SK-N-SH (cell line): ENCODE measurements around the gene SEPTIN10. TPM values are rescaled to one million over a fixed set of nuclear protein-coding genes. Genes with fewer than 3 reads are reported as not detected.
"Not testable (repeated sequence)": the region's sequence is repeated elsewhere in the genome, so short reads cannot be mapped to it uniquely, and the experiment has no call there.

Experiments used
- CTCF ChIA-PET: fragments of 300-600, 350-600 bp; formaldehyde crosslinking; extraction: SDS; loops from one replicate; lab custom pipeline; 2021; lab: Yijun Ruan, JAX
- POLR2A ChIA-PET: fragments of 350-600 bp; sonication (Branson Sonifier 250); formaldehyde crosslinking; extraction: SDS; loops from one replicate; lab custom pipeline; 2020; ENCODE audit warnings: antibody characterized with exemption, inconsistent platforms; lab: Yijun Ruan, JAX
- DNase-seq: peaks from one replicate; pipeline ENCODE4 v3.0.0; 2012
- H2AFZ ChIP-seq: fragments of 200-600 bp; sonication (generic); 2 replicates; pipeline ENCODE4 v1.8.1; 2016; ENCODE audit warnings: antibody characterized with exemption, mild to moderate bottlenecking, low read depth
- H3F3A ChIP-seq: fragments of 200-600 bp; sonication (generic); replicated peaks from 2 replicates; pipeline ENCODE3; 2016; ENCODE audit warnings: antibody characterized with exemption, mild to moderate bottlenecking; ENCODE audit not compliant: insufficient read depth
- H3K27ac ChIP-seq, 2 experiments: fragments of 200-500 bp in 1 of 2; fragments of 200-600 bp in 1 of 2; sonication (Bioruptor generic) in 1 of 2; sonication (generic), shearing (Covaris generic) in 1 of 2; 2 replicates each; pipeline versions ENCODE4 v1.5.1 to v1.6.1; 2014 to 2016; ENCODE audit warnings: low read depth in 2 of 2, inconsistent platforms in 1 of 2, low read length in 1 of 2, mild to moderate bottlenecking in 1 of 2, mixed read lengths in 1 of 2
- H3K27me3 ChIP-seq: fragments of 200-600 bp; sonication (generic), shearing (Covaris generic); 2 replicates; pipeline ENCODE4 v1.6.1; 2016; ENCODE audit warnings: mixed run types; ENCODE audit not compliant: insufficient read depth
- H3K36me3 ChIP-seq, 2 experiments: fragments of 200-500 bp in 1 of 2; fragments of 200-600 bp in 1 of 2; sonication (Bioruptor generic) in 1 of 2; sonication (generic) in 1 of 2; replicated peaks in 1 of 2; 2 replicates each; pipeline versions ENCODE3 to v1.5.1; 2014 to 2016; ENCODE audit warnings: low read length in 1 of 2, mild to moderate bottlenecking in 1 of 2; ENCODE audit not compliant: insufficient read depth in 2 of 2, control insufficient read depth in 1 of 2
- H3K4me1 ChIP-seq, 2 experiments: fragments of 200-500 bp in 1 of 2; fragments of 200-600 bp in 1 of 2; sonication (Bioruptor generic) in 1 of 2; sonication (generic), shearing (Covaris generic) in 1 of 2; 2 replicates each; pipeline versions ENCODE4 v1.5.1 to v1.6.1; 2014 to 2016; ENCODE audit warnings: low read depth in 1 of 2, low read length in 1 of 2, mixed run types in 1 of 2; ENCODE audit not compliant: insufficient read depth in 2 of 2, control insufficient read depth in 1 of 2
- H3K4me2 ChIP-seq: fragments of 200-600 bp; sonication (generic), shearing (Covaris generic); 2 replicates; pipeline ENCODE4 v1.6.1; 2017; ENCODE audit warnings: mixed run types
- H3K4me3 ChIP-seq, 2 experiments: fragments of 200-500 bp in 1 of 2; fragments of 200-600 bp in 1 of 2; sonication (Bioruptor generic) in 1 of 2; sonication (generic), shearing (Covaris generic) in 1 of 2; 2 replicates each; pipeline versions ENCODE4 v1.5.1 to v1.8.1; 2014 to 2016; ENCODE audit warnings: low read depth in 2 of 2, inconsistent platforms in 1 of 2, low read length in 1 of 2, mild to moderate bottlenecking in 1 of 2, mixed read lengths in 1 of 2, moderate library complexity in 1 of 2
- H3K79me2 ChIP-seq: fragments of 200-600 bp; sonication (generic); 2 replicates; pipeline ENCODE4 v1.8.1; 2017; ENCODE audit warnings: mild to moderate bottlenecking; ENCODE audit not compliant: insufficient read depth
- H3K9ac ChIP-seq: fragments of 200-600 bp; sonication (generic); 2 replicates; pipeline ENCODE4 v1.6.1; 2017; ENCODE audit warnings: mixed run types
- H3K9me2 ChIP-seq: fragments of 200-600 bp; sonication (generic); 2 replicates; pipeline ENCODE4 v1.6.1; 2017; ENCODE audit warnings: mixed run types
- H3K9me3 ChIP-seq: fragments of 200-600 bp; sonication (generic); 2 replicates; pipeline ENCODE4 v1.6.1; 2017; ENCODE audit warnings: mixed run types, mild to moderate bottlenecking, moderate library complexity
- H4K20me1 ChIP-seq: fragments of 200-600 bp; sonication (generic); 2 replicates; pipeline ENCODE4 v1.6.1; 2017; ENCODE audit warnings: mild to moderate bottlenecking, mixed run types; ENCODE audit not compliant: insufficient read depth
- CHD2 ChIP-seq: fragments of 150-350 bp; IDR thresholded peaks from 2 replicates; pipeline ENCODE4 v1.6.1; 2018; ENCODE audit warnings: low read length; ENCODE audit not compliant: partially characterized antibody
- ELF1 ChIP-seq: IDR thresholded peaks from 2 replicates; pipeline ENCODE4 v1.4.0; 2012
- EP300 ChIP-seq, 2 experiments: IDR thresholded peaks; 2 replicates each; pipeline versions ENCODE4 v1.4.0 to v1.6.1; 2012; ENCODE audit warnings: borderline replicate concordance in 1 of 2, low read depth in 1 of 2, low read length in 1 of 2
- EZH2phosphoT487 ChIP-seq: fragments of 200-600 bp; sonication (generic); IDR thresholded peaks from 2 replicates; pipeline ENCODE4 v1.6.1; 2017; ENCODE audit warnings: low read depth, mixed run types, mild to moderate bottlenecking, antibody characterized with exemption, moderate library complexity, borderline replicate concordance
- FOXM1 ChIP-seq: IDR thresholded peaks from 2 replicates; pipeline ENCODE4 v1.4.0; 2012; ENCODE audit warnings: low read depth, mild to moderate bottlenecking
- JUND ChIP-seq: IDR thresholded peaks from 2 replicates; pipeline ENCODE4 v1.4.0; 2012
- MEF2A ChIP-seq: IDR thresholded peaks from 2 replicates; pipeline ENCODE4 v1.4.0; 2012; ENCODE audit warnings: low read depth, borderline replicate concordance
- MXI1 ChIP-seq: IDR thresholded peaks from 2 replicates; pipeline ENCODE4 v1.6.1; 2012; ENCODE audit warnings: mild to moderate bottlenecking, low read depth, low read length, improper control_type of control experiment
- NRF1 ChIP-seq: IDR thresholded peaks from 2 replicates; pipeline ENCODE4 v1.6.1; 2012; ENCODE audit warnings: low read depth, mild to moderate bottlenecking, low read length
- RAD21 ChIP-seq: IDR thresholded peaks from 2 replicates; pipeline ENCODE4 v1.6.1; 2012; ENCODE audit warnings: mild to moderate bottlenecking, low read length
- RCOR1 ChIP-seq: fragments of 150-350 bp; IDR thresholded peaks from 2 replicates; pipeline ENCODE4 v1.6.1; 2017; ENCODE audit warnings: antibody characterized with exemption, low read length
- RFX5 ChIP-seq: IDR thresholded peaks from 2 replicates; pipeline ENCODE4 v1.6.1; 2012; ENCODE audit warnings: mild to moderate bottlenecking, improper control_type of control experiment, low read length
- TCF12 ChIP-seq: IDR thresholded peaks from 2 replicates; pipeline ENCODE4 v1.4.0; 2012
- TEAD4 ChIP-seq: IDR thresholded peaks from 2 replicates; pipeline ENCODE4 v1.4.0; 2012; ENCODE audit warnings: mild to moderate bottlenecking, borderline replicate concordance; ENCODE audit not compliant: insufficient read depth
- WGBS: methylation state at CpG from one replicate; pipeline ENCODE4 v1.1.6; 2017; ENCODE audit warnings: low lambda C conversion rate; 5-methylcytosine and 5-hydroxymethylcytosine counted together
- polyA plus RNA-seq, 3 experiments: library from polyadenylated mRNA; depleted of rRNA; stranded (reverse); fragments of >200 nt; gene quantifications; 2 replicates each; pipeline ENCODE4 v1.2.3, GENCODE V29; 2012
- TF ChIP-seq, protein P1 (sequence below): IDR thresholded peaks from 2 replicates; pipeline ENCODE4 v1.4.0; 2012; ENCODE audit warnings: low read depth

The SEPTIN10 gene
- polyA plus RNA-seq, 1 of the 3 experiments (the other 2 are of a cell fraction) = 46.5 TPM

DNA sequence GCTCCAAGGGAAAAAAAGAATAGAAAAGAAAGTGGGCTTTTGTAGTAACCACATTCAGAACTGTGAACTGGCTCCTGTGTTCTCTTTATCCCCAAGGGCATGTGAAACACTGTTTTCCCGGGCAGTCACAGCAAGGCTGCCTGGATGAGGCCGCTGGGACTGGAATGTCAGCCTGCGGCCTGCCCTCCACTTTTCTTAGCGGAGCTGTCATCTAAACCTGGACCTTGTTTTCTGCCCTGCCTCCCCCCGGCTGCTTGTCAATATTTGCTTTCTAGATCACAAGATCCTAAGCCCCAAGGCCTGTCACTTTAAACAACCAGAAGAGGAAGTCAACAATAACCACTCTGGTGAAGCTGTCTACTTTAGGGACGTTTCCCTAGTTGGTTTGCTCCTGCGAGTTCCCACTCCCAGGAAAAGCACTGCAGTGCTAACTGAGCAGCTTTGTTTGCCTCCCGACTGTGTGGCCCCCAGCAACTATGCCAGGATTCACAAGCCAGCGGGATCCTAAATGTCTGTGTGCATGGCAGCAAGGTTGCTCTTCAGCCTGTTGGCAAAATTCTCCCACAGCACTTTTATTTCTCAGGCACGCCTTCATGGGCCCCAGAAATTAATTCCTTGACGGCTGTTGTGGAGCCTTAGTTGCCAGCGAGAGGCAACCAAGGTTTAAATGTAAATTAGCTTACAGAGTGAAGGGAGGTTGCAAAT lies 31.0 kb upstream of the SEPTIN10 start (continued):
- TF ChIP-seq CHD2 (no peak), NRF1 (no peak), RCOR1 (no peak)

DNA sequence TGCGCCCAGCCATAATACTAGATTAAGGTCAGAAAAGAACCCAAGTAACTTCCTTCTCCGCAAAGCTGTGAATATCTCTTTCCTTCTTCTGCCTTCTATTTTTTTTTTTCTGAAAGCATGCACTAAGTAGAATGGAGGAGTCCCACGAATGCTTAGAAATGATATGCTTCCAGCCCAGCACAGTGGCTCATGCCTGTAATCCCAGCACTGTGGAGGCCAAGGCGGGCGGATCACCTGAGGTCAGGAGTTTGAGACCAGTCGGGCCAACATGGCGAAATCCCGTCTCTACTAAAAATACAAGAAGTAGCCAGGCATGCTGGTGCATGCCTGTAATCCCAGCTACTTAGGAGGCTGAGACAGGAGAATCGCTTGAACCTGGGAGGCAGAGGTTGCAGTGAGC lies 26.2 kb upstream of the SEPTIN10 start:
- not testable (repeated sequence) for DNase-seq

DNA sequence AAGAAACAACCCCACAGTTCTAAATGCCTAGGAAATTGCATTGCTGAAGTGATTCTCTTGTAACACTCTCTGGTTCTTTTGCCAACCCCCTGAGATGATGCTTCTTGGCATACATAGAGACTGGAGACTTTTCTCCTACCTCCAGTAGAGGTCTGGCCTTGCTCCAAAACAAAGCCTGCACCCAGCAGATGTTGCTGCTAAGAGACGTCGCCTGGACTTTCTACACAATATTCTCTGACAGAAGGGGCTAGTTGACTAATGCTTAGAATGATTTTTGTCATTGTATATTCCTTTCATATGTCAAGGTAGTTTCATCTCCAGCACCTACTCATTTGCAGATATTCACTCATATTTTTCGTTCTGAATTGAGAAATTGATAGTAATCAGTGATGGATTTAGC lies 25.0 kb upstream of the SEPTIN10 start:
- WGBS = 67% methylated on average over 3 of the region's 3 CpGs
- CTCF ChIA-PET = no interaction called here
- no peak for DNase-seq
- POLR2A ChIA-PET = no interaction called here
- no peaks in the 10 kb centered on the region for H3K27me3 ChIP-seq
- no peak overlapping the region for H3K9ac ChIP-seq
- no peak overlapping the region for H2AFZ ChIP-seq
- H3F3A ChIP-seq = no peaks in the 10 kb centered on the region
- no peaks in the 10 kb centered on the region for H3K36me3 ChIP-seq
- no peaks in the 10 kb centered on the region for H3K9me2 ChIP-seq
- H3K27ac ChIP-seq = no peak overlapping the region
- no peaks in the 10 kb centered on the region for H3K9me3 ChIP-seq
- no peaks in the 10 kb centered on the region for H4K20me1 ChIP-seq
- TF ChIP-seq MEF2A (no peak), ELF1 (no peak), FOXM1 (no peak), NRF1 (no peak), EZH2phosphoT487 (no peak)
- TF ChIP-seq, all 33 proteins: peak for 0
- H3K79me2 ChIP-seq = no peaks in the 10 kb centered on the region
- H3K4me2 ChIP-seq = no peak overlapping the region
- H3K4me3 ChIP-seq = no peak overlapping the region
- no peaks in the 10 kb centered on the region for H3K4me1 ChIP-seq

More for the DNA sequence above, 26.2 kb upstream of the SEPTIN10 start:
- H3K4me3 ChIP-seq, H3K79me2 ChIP-seq, H3K4me2 ChIP-seq, CTCF ChIA-PET, H2AFZ ChIP-seq, H3K27me3 ChIP-seq, H3K9me3 ChIP-seq, H3K9ac ChIP-seq, H3K27ac ChIP-seq, H4K20me1 ChIP-seq, H3K4me1 ChIP-seq, H3K36me3 ChIP-seq, POLR2A ChIA-PET, H3K9me2 ChIP-seq, H3F3A ChIP-seq: not testable (repeated sequence)
- WGBS = 89% methylated on average over 9 of the region's 9 CpGs

DNA sequence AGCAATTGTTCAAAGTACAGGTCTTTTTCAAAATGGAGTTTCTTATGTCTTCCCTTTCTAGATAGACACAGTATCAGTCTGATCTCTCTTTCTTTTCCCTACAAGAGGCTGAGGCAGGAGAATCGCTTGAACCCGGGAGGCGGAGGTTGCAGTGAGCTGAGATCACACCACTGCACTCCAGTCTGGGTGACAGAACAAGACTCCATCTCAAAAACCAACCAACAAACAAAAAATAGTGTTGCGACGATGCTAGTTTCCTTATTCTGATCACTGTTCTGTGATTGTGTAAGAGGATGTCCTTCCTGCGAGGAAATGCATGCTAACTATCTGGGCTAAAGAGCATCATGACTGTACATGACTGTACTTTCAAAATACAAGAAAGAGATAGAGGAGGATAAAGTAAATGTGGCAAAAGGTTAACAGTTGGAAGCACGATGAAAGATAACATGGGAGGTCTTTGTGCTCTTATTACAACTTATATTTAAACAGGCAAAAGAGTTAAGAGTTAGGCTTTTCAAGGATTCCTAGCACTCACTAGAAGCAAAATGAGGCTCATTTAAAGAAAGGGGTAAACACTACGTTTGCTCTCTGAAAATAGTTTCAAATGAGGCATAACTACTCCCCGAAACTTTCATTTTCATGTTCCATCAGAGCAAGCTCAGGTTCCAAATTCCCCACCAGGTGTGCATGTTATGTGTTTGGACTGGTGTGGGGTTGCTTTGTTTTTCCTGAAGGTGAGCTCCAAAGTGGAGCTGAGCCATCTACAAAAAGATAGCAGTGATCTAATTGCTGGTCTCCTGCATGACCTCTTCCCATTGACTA lies 24.2 kb upstream of the SEPTIN10 start:
- DNase-seq = no peak
- H3F3A ChIP-seq = no peaks in the 10 kb centered on the region
- H3K9me2 ChIP-seq = no peaks in the 10 kb centered on the region
- H2AFZ ChIP-seq = no peak overlapping the region; the same call in 1 of the 2 replicates
- no peaks in the 10 kb centered on the region for H3K27me3 ChIP-seq
- CTCF ChIA-PET = no interaction called here
- 90% methylated on average over 9 of the region's 9 CpGs for WGBS
- H4K20me1 ChIP-seq = no peaks in the 10 kb centered on the region
- POLR2A ChIA-PET = no interaction called here
- H3K9me3 ChIP-seq = no peaks in the 10 kb centered on the region
- no peaks in the 10 kb centered on the region for H3K4me1 ChIP-seq
- no peaks in the 10 kb centered on the region for H3K79me2 ChIP-seq
- no peak overlapping the region for H3K4me2 ChIP-seq
- H3K9ac ChIP-seq = no peak overlapping the region
- TF ChIP-seq, protein P1, sequence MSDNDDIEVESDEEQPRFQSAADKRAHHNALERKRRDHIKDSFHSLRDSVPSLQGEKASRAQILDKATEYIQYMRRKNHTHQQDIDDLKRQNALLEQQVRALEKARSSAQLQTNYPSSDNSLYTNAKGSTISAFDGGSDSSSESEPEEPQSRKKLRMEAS = no peak
- TF ChIP-seq MXI1 = no peak
- TF ChIP-seq JUND = no peak
- TF ChIP-seq MEF2A = no peak
- TF ChIP-seq RFX5 = no peak
- TF ChIP-seq CHD2 = no peak
- TF ChIP-seq EP300 (IDR thresholded peaks at IDR 0.05; ENCODE audit: borderline replicate concordance in 1 of 2, low read depth in 1 of 2, low read length in 1 of 2) = no peak
- no peak for TF ChIP-seq RAD21
- no peak for TF ChIP-seq TCF12
- no peak for TF ChIP-seq TEAD4
- no peak overlapping the region for H3K4me3 ChIP-seq
- no peaks in the 10 kb centered on the region for H3K36me3 ChIP-seq
- no peak overlapping the region for H3K27ac ChIP-seq
